ENCODE results near the gene TATDN2.

Gene TATDN2

DNA sequence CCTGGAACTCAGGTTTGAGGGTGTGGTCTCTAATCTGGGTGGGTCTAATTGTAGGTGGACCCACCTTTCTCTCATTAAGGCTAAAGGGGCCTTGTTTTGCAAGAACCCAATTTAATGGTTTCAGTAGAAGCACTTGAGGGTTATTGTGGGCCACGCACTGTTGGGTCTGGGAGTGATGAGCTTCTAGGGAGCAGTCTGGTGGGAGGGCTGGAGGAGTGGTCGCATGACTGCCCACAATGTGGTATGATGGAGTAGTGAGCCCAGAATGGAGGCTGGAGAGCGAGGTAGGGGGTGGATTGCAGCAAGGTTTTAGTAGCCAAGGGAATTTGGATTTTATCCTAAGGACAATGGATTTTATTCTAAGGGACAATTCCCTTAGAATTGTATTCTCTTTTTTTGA, 2.7 kb downstream of the TATDN2 start:
- peak overlapping the region; percentile 87; the same call in 1 of the 2 replicates for H3K27ac ChIP-seq
- TF ChIP-seq, protein P1, sequence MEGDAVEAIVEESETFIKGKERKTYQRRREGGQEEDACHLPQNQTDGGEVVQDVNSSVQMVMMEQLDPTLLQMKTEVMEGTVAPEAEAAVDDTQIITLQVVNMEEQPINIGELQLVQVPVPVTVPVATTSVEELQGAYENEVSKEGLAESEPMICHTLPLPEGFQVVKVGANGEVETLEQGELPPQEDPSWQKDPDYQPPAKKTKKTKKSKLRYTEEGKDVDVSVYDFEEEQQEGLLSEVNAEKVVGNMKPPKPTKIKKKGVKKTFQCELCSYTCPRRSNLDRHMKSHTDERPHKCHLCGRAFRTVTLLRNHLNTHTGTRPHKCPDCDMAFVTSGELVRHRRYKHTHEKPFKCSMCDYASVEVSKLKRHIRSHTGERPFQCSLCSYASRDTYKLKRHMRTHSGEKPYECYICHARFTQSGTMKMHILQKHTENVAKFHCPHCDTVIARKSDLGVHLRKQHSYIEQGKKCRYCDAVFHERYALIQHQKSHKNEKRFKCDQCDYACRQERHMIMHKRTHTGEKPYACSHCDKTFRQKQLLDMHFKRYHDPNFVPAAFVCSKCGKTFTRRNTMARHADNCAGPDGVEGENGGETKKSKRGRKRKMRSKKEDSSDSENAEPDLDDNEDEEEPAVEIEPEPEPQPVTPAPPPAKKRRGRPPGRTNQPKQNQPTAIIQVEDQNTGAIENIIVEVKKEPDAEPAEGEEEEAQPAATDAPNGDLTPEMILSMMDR (conservative IDR thresholded peaks at IDR 0.05): no peak

GRCh38 chr3:10253731-10254130, 5.5 kb downstream of the TATDN2 start:
- no peak overlapping the region for H3K27ac ChIP-seq
- TF ChIP-seq, protein P1 (conservative IDR thresholded peaks at IDR 0.05): no peak

DNA sequence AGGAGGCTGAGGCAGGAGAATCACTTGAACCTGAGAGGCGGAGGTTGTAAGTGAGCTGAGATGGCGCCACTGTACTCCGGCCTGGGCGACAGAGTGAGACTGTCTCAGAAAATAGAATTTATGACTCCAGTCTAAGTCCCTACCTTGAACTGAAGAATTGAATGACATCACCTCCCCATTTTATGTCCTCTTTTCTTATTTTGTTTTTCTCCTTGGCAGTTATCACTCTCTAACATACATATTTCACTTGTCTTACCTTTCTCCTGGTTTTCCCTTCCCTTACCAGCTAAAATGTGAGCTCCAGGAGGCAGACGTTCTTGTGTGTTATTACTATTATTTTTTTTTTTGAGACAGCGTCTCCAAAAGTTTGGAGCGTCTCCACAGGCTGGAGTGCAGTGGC, 7.6 kb downstream of the TATDN2 start:
- no peak overlapping the region for H3K27ac ChIP-seq
- TF ChIP-seq, protein P1 (conservative IDR thresholded peaks at IDR 0.05): no peak

- TF ChIP-seq, protein P1 (conservative IDR thresholded peaks at IDR 0.05): no peak
- H3K27ac ChIP-seq: no peak overlapping the region
These were observed 10.8 kb downstream of the TATDN2 start for GRCh38 chr3:10259036-10259435.

GRCh38 chr3:10259798-10260197, 11.5 kb downstream of the TATDN2 start:
- TF ChIP-seq, protein P1 (conservative IDR thresholded peaks at IDR 0.05): no peak
- no peak overlapping the region for H3K27ac ChIP-seq

DNA sequence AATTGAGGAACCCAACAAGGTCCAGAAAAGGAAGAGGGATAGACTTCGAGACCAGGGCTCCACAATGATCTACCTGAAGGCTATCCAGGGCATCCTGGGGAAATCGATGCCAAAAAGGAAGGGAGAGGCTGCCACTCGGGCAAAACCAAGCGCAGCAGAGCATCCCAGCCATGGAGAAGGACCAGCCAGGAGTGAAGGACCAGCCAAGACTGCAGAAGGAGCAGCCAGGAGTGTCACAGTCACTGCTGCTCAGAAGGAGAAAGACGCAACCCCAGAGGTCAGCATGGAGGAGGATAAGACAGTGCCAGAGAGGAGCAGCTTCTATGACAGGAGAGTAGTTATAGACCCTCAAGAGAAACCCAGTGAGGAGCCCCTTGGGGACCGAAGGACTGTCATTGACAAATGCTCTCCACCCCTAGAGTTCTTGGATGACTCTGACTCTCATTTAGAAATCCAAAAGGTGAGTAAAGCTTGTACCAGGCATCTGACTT, 12.0 kb downstream of the TATDN2 start:
- TF ChIP-seq, protein P1 (conservative IDR thresholded peaks at IDR 0.05): no peak
- H3K27ac ChIP-seq: no peak overlapping the region

- TF ChIP-seq, protein P1 (conservative IDR thresholded peaks at IDR 0.05): no peak
- H3K27ac ChIP-seq: peak overlapping the region; percentile 4; the same call in 1 of the 2 replicates
These were observed 13.8 kb downstream of the TATDN2 start for GRCh38 chr3:10262027-10262426.
